Lung (tissue), 12 donors: ENCODE data around the gene EPHA4. TPM values are rescaled to one million over a fixed set of nuclear protein-coding genes. Genes with fewer than 3 reads are reported as not detected.

Experiments used
- ATAC-seq: fragments of 200-7000 bp; cut with Tn5 transposase; one replicate; pipeline ENCODE4 v1.9.1; 2020; ENCODE audit warnings: moderate number of reproducible peaks; ENCODE audit not compliant: insufficient read depth, low FRiP score
- DNase-seq, 3 donors: peaks; one replicate each; pipeline ENCODE4 v3.0.0-alpha.2; 2013 to 2017
- H3K27ac ChIP-seq, 2 donors: one replicate each; pipeline ENCODE4 v1.5.1; 2013; ENCODE audit warnings: mild to moderate bottlenecking in 2 of 2, moderate library complexity in 2 of 2, control low read depth in 1 of 2, inconsistent platforms in 1 of 2, low read depth in 1 of 2, low read length in 1 of 2
- H3K27me3 ChIP-seq, 3 donors: one replicate each; pipeline ENCODE4 v1.5.1; 2013; ENCODE audit warnings: low read length in 2 of 3; ENCODE audit not compliant: control insufficient read depth in 3 of 3, insufficient read depth in 3 of 3
- H3K36me3 ChIP-seq, 4 donors: one replicate each; pipeline ENCODE4 v1.5.1; 2013; ENCODE audit warnings: low read length in 4 of 4, mild to moderate bottlenecking in 1 of 4, moderate library complexity in 1 of 4; ENCODE audit not compliant: control insufficient read depth in 4 of 4, insufficient read depth in 4 of 4
- H3K4me1 ChIP-seq, 5 donors: one replicate each; pipeline ENCODE4 v1.5.1; 2013; ENCODE audit warnings: low read length in 5 of 5, mild to moderate bottlenecking in 2 of 5, moderate library complexity in 1 of 5; ENCODE audit not compliant: control insufficient read depth in 5 of 5, insufficient read depth in 5 of 5
- H3K4me3 ChIP-seq: one replicate; pipeline ENCODE4 v1.5.1; 2013; ENCODE audit warnings: mild to moderate bottlenecking, control low read depth, moderate library complexity
- H3K9ac ChIP-seq, 2 donors: one replicate each; pipeline ENCODE4 v1.5.1; 2013; ENCODE audit warnings: low read length in 2 of 2, control low read depth in 1 of 2; ENCODE audit not compliant: insufficient read depth in 1 of 2
- H3K9me3 ChIP-seq, 4 donors: one replicate each; pipeline ENCODE4 v1.5.1; 2013; ENCODE audit warnings: low read length in 3 of 4, mild to moderate bottlenecking in 1 of 4, moderate library complexity in 1 of 4; ENCODE audit not compliant: control insufficient read depth in 4 of 4, insufficient read depth in 3 of 4
- CTCF ChIP-seq: IDR thresholded peaks from 2 replicates; pipeline ENCODE4 v1.5.1; 2012; ENCODE audit warnings: mild to moderate bottlenecking; ENCODE audit errors: control extremely low read depth, extremely low read depth
- WGBS, 2 donors: extraction: QIAGEN DNeasy Blood & Tissue Kit; methylation state at CpG; one replicate each; pipeline ENCODE4 v1.1.7; 2013; 5-methylcytosine and 5-hydroxymethylcytosine counted together
- polyA plus RNA-seq, 2 donors: library from polyadenylated mRNA; stranded (reverse); fragments of 200-250 nt; gene quantifications; one replicate each; pipeline ENCODE4 v1.2.1, GENCODE V29; 2013
- total RNA-seq, 2 donors: library from RNA; depleted of rRNA in 1 of 2; stranded (reverse); fragments of >200 nt in 1 of 2; gene quantifications; one replicate each; pipeline ENCODE4 v1.2.1, GENCODE V29; 2014 to 2021
- donor health status: control.
- donor health status: control.
- donor health status: Bipolar disorder and iron deficiency.
- donor health status: healthy.
- donor health status: DM: yes; HTN: yes; CAD: no.

Gene EPHA4
- total and polyA plus RNA-seq, 4 donors = 2.5 to 28.8 (median 14.7) TPM

GRCh38 chr2:221493391-221493790 is 78.7 kb downstream of the EPHA4 start:
- H3K9me3 ChIP-seq = no peaks in the 10 kb centered on the region
- DNase-seq (no peak), ATAC-seq (no peak)
- no peaks in the 10 kb centered on the region for H3K27me3 ChIP-seq
- no peaks in the 10 kb centered on the region for H3K36me3 ChIP-seq
- WGBS, 2 donors = 94 to 97% methylated on average over 7 of the region's 7 CpGs
- no peak for TF ChIP-seq CTCF
- H3K27ac ChIP-seq = no peak overlapping the region
- H3K4me1 ChIP-seq = peaks cover 0 to 5% (median 0%) of the 10 kb centered on the region in 5 donors
- H3K4me3 ChIP-seq = no peak overlapping the region
- no peak overlapping the region for H3K9ac ChIP-seq

GRCh38 chr2:221492636-221493035 is 79.5 kb downstream of the EPHA4 start:
- ATAC-seq (no peak), DNase-seq (no peak)
- no peak overlapping the region for H3K27ac ChIP-seq
- H3K4me3 ChIP-seq = no peak overlapping the region
- 90 to 95% methylated on average over 4 of the region's 4 CpGs for WGBS, 2 donors
- TF ChIP-seq CTCF = no peak
- H3K36me3 ChIP-seq = no peaks in the 10 kb centered on the region
- no peak overlapping the region for H3K9ac ChIP-seq
- H3K27me3 ChIP-seq = no peaks in the 10 kb centered on the region
- peaks cover 0 to 5% (median 0%) of the 10 kb centered on the region in 5 donors for H3K4me1 ChIP-seq
- no peaks in the 10 kb centered on the region for H3K9me3 ChIP-seq

- Histone ChIP-seq H3K9ac (no peak overlapping the region), H3K9me3 (no peaks in the 10 kb centered on the region), H3K36me3 (no peaks in the 10 kb centered on the region), H3K27me3 (no peaks in the 10 kb centered on the region), H3K4me1 (peaks cover 0 to 5% (median 0%) of the 10 kb centered on the region in 5 donors), H3K4me3 (no peak overlapping the region), H3K27ac (no peak overlapping the region)
- TF ChIP-seq CTCF = no peak
- WGBS, 2 donors = 41% methylated on average over 3 of the region's 3 CpGs
- DNase-seq (no peak), ATAC-seq (no peak)
Observed at GRCh38 chr2:221490506-221491060, 81.5 kb downstream of the EPHA4 start.
